GM18517 (cell line): ENCODE data around the gene ZBTB21.

ENCODE experiments used
- ATAC-seq: cut with Tn5 transposase; IDR thresholded peaks from one replicate; pipeline ENCODE4 v1.9.1; 2021; ENCODE audit warnings: mild to moderate bottlenecking, moderate library complexity; ENCODE audit not compliant: unreplicated experiment

Gene ZBTB21

DNA sequence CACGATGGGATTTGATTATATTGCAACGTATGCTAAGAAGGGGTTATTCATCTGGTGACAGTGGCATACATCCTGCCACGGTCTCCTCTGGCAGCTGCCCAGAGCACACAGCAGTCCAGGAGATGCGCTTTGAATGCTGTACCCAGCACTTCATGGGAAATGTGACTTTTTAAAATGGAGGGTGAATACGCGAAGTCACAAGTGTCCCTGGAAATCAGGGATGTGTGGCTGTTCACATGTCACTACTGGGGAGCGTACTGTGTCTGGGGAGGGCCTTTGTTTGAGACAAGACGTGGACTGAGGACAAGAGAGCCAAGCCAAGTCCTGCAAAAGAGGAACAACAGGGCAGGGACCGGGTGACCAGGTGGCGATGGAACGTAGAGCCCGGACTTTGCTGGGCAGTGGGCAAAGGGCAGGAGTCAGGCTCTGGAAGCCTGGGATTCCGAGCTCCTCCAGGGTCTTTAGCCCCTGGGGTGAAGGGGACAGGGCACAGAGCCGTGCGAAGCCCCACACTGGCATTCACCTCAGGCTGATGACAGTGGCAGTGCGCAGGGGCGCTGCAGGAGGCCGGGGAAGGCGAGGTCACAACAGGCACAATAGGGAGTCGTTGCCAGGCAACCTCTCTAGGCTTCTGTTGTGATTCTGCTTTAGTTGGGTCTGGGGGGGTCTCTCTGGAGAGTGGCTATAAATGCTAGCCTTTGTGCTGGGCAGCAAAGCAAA lies 11.4 kb upstream of the ZBTB21 start:
- no peak for ATAC-seq

DNA sequence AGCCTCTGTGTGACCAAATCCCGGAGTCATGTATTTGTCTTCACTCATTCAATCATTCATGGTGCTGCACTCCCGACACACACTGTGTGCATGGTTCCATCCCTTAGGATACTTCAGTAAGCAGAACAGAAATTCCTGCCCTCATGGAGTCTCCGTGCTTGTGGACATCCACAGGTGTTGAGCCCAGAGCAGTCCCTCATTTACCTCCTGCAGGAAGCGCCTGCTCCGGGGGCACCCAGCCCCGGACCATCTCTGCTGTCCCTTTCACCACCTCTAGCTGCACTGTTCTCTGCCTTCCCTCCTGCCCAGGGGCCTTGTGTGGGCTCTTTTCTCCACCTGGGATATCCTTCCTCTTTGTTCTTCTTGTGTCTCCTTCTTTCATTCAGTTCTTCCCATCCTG lies 9.5 kb upstream of the ZBTB21 start:
- no peak for ATAC-seq

DNA sequence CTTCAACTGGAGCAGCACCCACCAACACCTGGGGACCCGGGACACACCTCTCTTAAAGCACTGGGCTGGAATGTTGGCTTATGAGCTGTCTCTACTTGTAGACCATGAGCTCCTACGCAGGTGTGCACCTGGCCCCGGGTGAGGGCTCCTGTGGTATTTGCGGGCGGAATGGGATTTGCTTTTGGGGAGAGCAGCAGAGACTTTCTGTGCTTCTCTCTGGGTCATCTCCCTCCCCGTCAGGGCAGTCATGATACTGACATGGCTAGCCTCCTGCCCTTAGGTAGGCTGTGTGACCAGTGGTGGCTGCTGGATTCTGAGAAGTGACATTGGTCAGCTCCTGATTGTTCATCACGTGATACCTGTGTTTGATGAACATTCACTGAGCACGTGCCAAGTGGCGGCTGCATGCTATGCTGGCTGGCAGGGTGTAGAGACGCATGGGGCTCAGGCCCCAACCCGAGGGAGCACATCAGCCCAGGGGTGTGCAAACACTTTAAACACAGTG lies 9.0 kb upstream of the ZBTB21 start:
- no peak for ATAC-seq

DNA sequence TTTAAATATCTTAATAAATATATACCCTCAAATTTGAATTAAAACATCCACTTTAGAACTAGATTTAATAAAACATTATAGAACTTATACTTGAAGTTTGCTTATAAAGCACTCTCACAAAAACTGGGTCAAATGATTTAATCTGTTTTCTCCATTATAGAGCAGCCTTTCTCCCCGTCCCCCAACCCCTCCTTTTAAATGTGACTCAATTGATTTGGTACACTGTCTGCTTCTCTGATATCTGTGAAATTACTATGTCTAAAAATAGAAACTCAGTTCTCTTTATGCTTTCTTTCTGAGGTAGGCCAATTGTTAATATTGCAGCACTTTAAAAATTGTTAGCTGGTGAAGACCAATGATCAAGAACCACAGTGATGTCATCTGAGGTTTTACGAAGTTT lies 6.9 kb upstream of the ZBTB21 start:
- ATAC-seq, result no peak

DNA sequence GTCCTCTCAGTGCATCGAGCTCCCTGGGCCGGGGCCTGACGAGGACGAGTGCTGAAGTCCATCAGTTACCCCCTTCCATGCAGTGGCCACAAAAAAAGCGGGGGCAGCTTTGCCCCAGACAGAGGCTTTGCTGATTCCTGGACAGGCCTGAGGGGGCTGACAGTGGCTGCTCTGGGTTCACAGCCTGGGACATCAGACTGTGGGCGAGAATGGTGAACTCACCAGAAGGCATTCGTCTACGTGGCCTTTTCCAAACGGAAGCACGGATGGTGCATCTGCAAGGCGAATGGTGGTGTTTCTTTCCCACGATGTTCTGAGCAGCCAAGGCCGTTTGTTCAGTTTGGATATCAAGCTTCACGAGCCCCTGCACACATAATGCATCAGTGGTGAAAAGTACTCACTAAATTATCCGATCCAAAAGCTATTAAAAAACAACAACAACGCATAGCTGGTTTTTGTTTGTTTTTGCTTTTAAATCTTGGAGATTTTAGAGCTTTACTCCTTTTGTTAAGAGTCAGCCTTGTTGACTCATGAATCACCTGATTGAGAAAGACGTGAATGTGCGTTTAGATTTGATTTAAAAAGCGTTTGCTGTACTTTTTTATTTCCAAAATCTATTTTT lies 6.3 kb upstream of the ZBTB21 start:
- no peak for ATAC-seq

DNA sequence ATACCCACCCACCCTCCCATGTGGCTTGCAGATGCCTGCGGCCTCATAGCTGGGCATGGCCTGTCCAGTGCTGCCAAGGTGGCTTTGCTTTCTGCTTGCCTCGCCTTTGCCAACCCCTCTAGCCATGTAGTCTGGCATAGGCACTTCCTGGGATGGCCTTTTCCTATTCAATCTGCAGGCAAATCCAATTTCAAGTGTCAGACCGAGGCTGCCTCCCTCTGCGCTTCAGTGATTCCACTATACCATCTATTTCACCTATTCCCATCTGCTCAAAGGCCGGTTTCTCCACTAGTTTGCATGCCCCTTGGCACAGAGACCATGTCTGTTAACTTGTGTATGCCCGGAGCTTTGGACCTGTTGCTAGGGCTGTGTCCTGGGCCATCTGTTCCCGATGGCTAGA lies 3.8 kb upstream of the ZBTB21 start:
- no peak for ATAC-seq

DNA sequence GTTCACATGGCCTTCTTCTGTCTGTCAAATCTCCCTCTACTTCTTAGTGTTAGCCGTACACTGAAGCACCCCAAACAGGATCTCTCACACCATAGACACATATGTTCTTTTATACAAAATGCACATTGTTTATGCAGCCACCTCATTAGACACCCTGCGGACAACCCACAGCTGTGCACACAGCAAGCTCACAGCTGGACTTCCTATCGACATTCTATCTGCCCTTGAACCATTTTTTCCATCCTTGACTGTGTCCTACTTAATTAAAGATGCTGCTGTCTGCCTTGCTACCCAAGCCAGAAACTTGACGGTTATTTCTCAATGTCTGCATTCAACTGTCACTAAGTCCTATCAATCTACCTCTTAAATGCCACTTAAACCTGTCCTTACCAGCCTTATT lies 3.2 kb upstream of the ZBTB21 start:
- no peak for ATAC-seq

DNA sequence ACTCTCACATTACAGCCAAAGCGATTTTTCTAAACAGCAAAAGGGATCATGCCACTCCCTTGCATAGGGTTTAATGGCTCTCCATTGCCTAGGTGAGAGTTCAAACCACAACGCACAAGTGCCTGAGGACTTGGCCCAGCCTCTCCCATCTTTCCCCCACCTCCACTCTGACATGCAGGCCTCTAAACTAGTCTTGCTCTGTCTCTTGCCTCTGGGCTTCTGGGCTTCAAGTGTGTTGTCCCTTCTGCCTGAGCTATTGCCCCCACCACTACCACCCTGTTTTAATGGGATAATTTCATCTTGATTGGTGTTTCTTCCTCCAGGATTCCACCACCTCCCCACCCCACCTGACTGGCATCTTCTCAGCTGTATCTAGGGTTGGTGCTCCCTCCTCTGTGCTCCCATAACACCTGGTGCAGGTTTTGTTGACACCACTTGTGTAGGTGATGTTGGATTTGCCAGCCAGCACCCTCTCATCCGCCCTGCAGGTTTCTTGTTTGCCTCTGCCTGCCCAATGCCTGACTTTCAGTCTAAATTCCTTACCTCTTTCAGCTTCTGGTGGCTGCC lies 2.7 kb upstream of the ZBTB21 start:
- ATAC-seq, result no peak

DNA sequence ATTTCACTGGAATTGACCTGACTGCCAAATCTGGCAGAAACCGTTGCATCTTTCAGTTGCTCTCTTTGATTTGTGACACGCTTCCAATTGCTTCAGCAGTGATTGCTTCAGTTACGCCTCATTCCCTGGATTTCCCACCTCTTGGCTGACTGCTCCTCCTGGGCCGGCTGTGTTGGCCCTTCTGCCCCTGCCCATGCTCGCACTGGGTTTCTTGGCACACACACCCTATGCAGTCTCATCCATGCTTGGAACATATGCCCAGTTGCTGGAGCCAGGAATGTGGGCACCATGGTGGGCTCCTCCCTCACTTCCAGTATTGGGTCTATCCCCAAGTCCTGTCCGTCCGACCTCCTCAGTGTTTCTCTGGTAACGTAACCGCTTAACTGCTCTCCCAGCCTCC lies 2.2 kb upstream of the ZBTB21 start:
- ATAC-seq, result no peak

DNA sequence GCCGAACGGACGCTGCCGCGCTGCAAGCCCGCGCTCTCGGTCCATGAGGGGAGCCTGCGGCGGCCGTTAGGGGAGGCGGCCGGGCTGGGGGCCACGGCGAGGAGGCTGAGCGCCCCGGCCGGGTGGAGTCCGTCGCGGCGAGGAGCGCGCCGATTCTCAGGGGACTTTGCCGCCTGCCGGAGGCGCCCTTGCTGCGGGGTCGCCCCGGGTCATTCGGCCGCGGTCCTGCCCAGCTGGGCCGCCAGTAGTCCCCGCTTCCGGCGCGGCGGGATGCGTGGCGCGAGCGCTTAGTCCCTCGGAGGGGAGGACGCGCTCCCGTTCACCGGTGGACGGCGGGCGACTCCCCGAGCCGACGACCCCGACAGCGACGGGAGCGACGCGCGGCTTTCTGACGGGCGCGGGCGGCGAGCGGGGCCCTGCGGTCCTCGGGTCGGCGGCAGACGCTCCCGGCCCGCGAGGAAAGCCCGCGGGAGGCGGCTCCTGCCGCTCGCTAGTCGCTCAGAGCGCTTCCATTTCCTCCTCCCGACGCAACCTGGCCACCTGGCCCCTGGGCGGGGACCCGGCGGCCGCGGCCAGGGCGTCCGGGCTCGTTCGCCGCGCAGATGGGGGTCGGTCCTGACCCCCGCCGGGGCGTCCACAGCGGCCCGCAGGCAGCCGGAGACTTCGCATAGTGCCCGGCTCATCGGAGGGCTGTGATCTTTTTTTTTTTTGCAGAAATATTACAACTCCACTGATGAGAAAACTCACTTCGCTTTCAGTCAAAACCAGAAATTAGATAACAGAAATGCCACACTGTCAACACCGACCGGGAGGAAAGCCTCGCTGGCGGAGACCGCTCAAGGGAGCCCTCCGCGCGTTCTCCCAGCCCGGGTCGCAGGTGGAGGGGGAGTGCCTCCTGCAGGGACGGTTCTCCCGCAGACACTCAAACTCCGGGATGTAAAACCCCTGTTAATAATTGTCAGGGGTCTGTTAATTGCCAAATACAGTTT lies 641 bp upstream of the ZBTB21 start:
- peak; percentile 36 for ATAC-seq

DNA sequence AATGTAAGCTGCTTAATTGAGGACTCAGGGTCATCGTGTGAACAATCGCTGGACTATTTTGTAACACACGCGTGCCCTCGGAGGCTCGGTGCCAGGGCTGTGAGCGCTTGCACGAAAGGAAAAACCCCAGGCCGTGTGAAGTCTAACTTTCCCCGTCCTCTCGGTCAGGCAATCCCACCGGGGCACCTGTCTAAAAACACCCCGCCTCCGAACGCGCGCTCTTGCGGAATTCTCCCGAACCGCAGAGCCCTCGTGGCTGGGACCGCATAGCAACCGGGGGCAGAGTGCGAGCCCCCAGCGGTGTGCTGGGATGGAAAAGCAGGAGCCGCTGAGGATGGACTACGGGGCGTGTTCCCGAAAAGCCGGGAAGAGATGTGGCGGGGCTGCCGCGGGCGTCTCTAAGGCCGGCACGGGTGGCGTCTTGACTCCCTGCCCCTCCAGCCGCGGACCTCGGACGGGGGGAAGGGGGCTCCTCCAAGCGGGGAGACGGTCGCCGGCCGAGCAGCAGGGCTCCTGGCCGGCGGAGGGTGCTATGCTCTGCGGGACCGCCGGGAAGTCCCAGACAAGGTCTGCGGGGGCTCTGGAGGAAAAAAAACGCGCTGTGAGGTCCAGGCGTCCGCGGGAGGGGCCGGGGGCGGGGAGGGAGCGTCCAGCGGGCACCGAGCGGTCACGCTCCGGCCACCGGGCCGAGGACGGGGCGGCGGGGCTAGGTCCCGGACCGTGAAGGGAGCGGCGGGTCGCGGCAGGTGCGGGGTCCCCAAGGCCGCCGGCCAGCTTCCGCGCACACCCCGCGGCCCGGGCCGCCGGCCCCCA lies 936 bp downstream of the ZBTB21 start:
- peak; percentile 23 for ATAC-seq

DNA sequence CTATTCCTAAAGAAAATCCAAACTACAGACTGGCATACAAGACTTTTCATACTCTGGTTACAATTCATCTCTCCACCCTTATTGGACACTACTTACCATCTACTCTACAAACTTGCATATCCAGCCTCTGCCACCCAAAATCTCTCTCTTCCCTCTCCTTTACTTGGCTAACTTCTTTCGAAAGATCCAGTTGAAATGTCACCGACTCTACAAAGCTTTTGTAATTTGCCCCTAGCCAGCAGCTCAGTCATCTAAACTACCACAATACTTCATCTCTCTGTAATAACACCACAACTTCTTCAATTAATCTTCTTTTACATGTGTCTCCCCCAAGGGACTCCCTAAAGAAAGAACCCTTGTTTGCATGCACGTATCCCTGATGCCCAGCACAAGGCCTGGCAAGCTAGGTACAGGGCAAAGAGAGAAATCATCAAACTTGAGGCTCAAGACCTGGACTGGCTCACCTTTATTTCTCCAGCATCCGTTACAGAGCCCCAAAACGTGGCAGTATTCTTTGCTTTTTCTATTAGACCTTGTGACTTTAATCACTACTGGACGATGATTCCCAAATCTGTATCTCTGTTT lies 2.7 kb downstream of the ZBTB21 start:
- no peak for ATAC-seq

DNA sequence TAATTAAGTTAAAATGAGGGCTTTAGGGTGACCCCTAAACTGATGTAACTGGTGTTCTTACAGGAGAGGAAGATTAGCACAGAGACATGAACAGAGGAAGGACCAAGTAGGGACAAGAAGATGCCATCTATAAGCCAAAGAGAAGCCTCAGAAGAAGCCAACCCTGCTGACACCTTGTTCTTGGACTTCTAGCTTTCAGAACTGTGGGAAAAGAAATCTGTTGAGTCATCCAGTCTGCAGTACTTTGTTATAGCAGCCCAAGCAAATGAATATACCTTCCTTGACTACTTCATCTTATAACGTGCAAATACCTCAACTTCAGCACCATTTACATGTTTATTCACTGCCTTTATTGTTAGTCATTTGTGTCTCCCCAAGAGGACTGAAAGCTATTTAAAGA lies 3.4 kb downstream of the ZBTB21 start:
- ATAC-seq, result no peak

DNA sequence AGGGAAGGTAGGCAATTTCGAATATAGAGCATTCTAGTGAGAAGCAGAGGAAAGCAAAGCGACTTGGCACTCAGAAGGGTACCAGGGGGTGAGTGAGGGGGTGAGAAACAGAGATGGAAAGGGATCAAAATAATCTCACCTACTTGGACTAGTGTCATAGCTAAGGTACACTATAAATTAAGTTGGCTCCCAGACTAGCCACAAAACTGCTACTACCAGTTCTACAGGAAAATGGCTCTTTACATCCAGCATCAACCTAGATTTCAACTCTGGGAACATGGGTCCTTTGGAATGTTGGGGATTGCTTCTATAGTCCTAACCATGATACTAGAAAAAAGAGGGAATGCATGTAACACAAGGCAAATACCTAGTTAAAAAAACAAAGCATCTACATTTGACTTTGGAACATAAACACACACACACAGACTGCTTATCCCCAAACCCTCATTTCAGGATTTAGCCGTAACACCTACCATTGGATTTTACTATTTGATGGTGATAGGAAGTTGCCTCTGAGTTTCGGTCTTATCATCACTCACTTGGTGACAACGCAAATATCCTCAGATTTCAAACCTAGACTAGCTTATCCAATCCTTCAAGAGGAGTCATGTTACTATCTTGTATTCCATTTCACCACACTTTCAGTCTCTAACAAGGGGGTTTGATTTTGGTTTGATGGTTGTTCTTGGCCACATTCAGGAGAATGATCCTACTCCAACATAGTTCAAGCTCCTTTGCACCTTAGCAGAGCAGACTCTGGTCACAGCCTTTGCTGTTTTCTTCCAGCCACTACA lies 5.6 kb downstream of the ZBTB21 start:
- no peak for ATAC-seq

DNA sequence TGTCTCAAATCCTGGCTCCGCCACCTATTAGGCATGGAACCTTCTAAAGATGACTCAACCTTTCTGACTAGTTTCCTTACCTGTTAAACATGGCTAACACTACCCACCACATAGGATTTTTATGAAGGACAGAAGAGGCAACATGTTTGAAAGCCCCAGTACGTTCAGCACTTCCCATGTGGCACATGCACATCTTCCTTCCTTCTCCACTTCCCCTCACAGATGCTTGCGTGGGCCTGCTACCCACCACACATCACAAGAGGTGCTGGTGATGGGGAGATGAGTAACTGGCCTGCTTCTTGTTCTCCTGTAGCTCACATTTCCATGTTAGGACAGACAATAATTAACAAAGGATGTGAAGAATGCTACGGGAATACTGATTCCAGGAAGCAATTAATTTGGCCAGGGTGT lies 7.1 kb downstream of the ZBTB21 start:
- no peak for ATAC-seq

DNA sequence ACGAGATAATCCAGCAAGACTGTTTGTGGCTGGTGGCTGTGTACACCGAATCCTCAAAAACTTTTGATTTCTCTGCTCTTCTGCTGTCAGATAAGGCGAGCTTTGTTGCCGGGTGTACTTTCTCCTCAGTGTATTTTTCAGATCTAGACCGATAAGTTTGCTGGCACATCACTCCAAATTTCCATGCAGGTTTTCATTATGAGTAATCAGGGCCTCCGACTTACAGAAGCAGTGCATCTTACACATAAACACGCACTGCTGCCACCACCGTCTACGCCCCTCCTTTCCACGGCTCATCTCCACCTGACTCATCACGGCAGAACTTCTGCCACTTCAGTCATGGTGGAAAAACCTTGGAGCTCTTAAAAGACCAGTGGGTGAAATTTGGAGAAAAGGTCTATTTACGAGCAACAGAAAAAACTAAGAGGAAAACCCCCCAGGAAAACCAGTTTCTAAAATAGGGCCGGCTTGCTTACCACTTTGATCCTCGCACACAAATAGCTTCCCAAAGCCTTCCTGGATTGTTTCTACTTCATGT lies 7.7 kb downstream of the ZBTB21 start:
- peak; percentile 79 for ATAC-seq

DNA sequence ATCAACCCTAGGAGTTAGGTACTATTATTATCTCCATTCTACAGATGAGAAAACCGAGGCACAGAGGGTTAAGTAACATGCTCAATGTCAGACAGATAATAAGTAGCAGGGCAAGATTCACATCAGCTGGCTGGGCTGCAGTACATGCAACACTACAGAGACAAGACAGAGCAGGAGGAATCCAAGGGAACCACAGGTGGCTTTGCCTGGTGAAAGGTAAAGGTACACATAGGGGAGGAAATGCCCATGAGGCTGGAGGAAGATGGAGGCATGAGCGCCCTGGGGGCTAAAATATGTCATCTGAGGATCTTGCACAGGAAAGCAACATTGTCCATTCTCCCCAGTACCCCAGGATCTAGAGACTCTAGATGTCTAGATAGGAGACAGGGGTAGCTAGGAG lies 8.4 kb downstream of the ZBTB21 start:
- no peak for ATAC-seq

DNA sequence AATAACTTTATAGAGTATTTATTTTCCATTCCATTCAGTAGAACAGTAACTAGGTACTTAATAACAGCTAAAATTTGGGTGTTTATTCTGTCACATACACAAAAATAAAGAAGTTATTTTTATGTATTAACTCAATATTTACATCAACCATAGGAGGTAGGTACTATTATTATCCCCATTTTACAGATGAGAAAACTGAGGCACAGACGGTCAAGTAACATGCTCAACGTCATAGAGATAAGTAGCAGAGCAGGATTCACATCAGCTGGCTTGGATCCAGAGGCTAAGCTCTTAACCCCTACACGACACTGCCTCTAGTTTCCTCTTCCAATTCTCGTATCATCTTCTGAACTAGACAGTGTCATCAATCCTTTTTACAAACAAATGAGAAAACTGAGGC lies 9.3 kb downstream of the ZBTB21 start:
- no peak for ATAC-seq

DNA sequence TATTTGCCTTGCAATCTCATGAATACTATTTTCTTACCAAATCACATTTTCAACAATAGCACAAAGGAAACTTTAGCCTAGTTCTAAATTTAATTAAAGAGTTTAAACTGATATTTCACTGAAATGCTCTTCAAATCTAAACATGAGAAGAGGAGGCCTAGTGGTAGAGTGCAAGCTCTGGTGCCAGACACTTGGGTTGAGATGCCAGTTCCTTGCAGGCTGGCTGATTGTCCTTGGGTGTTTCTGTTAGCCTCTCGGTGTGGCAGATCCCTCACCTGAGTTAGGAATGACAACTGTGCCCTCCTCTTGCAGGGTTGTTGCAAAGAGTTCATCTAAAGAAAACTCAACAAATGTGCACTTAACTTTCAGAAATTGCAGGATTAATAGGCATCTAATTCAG lies 12.5 kb downstream of the ZBTB21 start:
- ATAC-seq, result no peak
